BJ (cell line): ENCODE results near the gene SLC22A8. TPM values are rescaled to one million over a fixed set of nuclear protein-coding genes. Genes with fewer than 3 reads are reported as not detected.

Experiments
- CTCF ChIA-PET: fragments of 350-600 bp; formaldehyde crosslinking; extraction: SDS; loops from one replicate; lab custom pipeline; 2021; ENCODE audit warnings: antibody characterized with exemption, inconsistent platforms; lab: Yijun Ruan, JAX
- POLR2A ChIA-PET: fragments of 300-600 bp; sonication (Branson Sonifier 250); formaldehyde crosslinking; extraction: SDS; loops from one replicate; lab custom pipeline; 2021; ENCODE audit warnings: antibody characterized with exemption; lab: Charles Lee
- DNase-seq: peaks from one replicate; pipeline ENCODE4 v3.0.0-alpha.2; 2011; ENCODE audit warnings: low read depth
- H3K27me3 ChIP-seq: 2 replicates; pipeline ENCODE4 v1.6.0; 2011; ENCODE audit warnings: low read length; ENCODE audit not compliant: control insufficient read depth, insufficient read depth
- H3K36me3 ChIP-seq: 2 replicates; pipeline ENCODE4 v1.5.1; 2011; ENCODE audit warnings: low read length; ENCODE audit not compliant: control insufficient read depth, insufficient read depth
- H3K4me3 ChIP-seq: 2 replicates; pipeline ENCODE4 v1.5.1; 2011; ENCODE audit warnings: low read depth, mild to moderate bottlenecking, control low read depth, low read length
- CTCF ChIP-seq: IDR thresholded peaks from 2 replicates; pipeline ENCODE4 v1.5.1; 2011; ENCODE audit warnings: low read depth, mild to moderate bottlenecking, control low read depth, inconsistent platforms, low read length, moderate library complexity; ENCODE audit not compliant: insufficient read depth
- polyA plus RNA-seq: library from polyadenylated mRNA; depleted of rRNA; stranded (reverse); fragments of >200 nt; gene quantifications from 2 replicates; pipeline ENCODE4 v1.2.3, GENCODE V29; 2011

The SLC22A8 gene
- polyA plus RNA-seq, 1 experiment = not detected

DNA sequence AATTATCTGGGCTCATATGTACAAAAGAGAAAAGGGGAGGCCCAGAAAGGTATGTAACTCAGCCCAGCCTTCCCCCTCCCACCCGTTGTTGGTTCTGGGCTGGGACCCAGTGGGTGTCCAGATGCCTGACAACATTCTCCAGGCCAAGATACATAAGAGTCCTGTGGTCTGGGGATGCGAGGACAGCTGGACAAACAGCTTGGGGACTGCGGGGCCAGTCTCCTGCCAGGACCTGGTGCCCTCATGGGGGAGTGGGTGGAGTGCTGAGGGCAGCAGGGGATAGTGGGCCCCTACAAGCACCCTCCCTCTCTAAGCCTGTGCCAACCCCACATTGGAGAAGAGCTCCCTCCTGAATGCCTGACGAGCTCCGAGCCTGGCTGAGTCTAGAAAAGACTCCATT lies 27.4 kb downstream of the SLC22A8 start:
- Histone ChIP-seq H3K4me3 (no peak overlapping the region), H3K36me3 (no peaks in the 10 kb centered on the region), H3K27me3 (no peaks in the 10 kb centered on the region; the same call in 1 of the 2 replicates)
- DNase-seq = no peak
- CTCF ChIA-PET = interaction anchor here (2.0 kb wide), 1 partner anchor 35 kb away, joined by 6 read pairs; no protein-coding TSS in a partner anchor
- TF ChIP-seq CTCF = no peak
- POLR2A ChIA-PET = no interaction called here

DNA sequence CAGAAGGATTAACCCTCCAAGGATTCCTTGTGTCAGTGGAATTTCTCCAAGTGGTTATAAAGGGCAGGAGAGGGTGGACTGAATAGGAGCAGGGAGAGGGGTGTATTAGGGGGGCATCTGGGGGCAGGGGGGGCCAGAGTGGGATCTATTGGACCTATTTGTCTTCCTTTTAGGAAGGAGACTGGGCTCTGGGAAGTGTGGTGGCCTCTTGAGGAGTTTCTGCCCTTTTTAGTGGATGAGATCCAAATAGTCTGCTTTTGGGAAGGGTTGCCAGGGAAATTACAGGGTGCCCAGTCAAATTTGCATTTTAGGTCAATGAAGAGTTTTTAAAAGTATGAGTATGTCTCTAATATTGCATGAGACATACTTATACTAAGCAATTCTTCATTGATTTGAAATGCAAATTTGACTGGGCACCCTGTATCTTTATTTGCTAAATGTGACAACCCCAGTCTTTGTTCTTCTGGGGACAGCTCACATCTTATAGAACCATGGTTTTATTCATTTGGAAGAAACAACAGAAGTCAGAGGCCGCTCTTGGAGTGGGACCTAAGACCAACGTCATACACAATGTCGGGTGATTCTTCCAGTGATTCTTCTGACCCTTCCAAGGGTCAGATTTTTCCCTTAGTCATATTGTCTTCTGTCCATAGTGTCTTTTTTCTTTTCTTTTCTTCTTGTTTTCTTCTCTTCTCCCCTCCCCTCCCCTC lies 30.4 kb downstream of the SLC22A8 start:
- Histone ChIP-seq H3K4me3 (no peak overlapping the region), H3K27me3 (no peaks in the 10 kb centered on the region; the same call in 1 of the 2 replicates), H3K36me3 (no peaks in the 10 kb centered on the region)
- DNase-seq = no peak
- ChIA-PET POLR2A (no interaction called here), CTCF (no interaction called here)
- no peak for TF ChIP-seq CTCF

DNA sequence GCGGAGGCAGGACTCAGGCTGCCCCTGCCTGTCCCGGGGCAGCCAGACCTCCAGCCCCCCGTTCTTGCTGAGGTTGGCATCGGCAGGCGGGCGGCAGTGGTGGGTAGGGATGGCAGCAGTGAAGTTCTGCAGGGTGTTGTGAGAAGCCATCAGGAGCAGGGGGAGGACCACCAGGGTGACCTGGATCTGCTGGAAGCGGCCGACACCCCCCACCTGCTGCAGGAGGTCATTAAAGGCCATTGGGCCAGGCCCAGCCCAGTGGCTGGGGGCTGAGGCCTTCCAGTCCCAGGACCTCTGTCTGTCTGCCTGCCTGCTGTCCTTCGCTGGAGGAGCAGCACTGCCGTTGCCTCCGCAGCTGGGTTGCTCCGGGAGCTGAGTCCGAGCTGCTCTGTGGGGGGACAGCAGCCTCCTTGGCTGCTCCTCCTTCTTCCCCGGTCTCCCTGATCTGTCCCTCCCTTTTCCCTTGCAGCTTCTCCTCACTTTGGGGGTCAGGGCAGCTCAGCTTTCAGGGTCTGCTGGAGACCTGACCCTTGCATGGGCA lies 31.1 kb downstream of the SLC22A8 start, which contains the start of gene SLC22A6:
Gene SLC22A6, minus strand, starts transcription at position 517 of the 541 bp plus-strand sequence. Its CDS starts 277 bp downstream, at position 240.
- Histone ChIP-seq H3K36me3 (no peaks in the 10 kb centered on the region), H3K27me3 (no peaks in the 10 kb centered on the region; the same call in 1 of the 2 replicates), H3K4me3 (no peak within 1 kb of the TSS)
- ChIA-PET POLR2A (no interaction called here), CTCF (no interaction called here)
- DNase-seq = no peak
- no peak for TF ChIP-seq CTCF

DNA sequence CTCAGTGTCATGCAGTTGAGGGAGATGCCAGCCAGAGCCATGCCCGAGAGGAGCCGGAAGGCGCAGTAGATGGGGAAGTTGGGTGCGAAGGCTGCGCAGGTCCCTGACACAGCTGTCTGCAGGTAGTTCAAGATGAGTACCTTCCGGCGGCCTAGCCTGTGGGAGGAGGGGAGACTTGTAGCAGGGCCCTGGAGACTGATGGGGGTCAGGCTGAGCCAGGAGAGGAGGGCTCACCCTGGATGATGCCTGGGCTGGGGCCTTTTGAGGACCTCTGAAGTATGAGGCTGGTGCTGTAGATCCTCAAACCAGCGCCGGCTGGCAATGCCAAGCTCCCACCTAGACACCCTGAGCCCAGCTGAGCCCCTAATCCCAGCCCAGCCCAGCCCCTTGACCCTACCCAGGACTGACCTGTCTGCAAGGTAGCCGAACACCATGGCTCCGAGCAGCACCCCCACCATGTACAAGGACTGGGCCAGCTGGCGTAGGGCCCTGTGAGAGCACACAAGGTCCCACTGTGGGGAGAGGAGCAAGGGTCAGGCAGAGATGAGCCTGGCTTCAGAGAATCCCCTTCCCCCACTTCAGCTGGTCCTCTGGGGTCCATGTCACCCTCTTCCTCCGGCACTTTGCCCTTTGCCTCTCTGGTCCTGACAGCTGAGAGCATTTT lies 32.0 kb downstream of the SLC22A8 start:
- DNase-seq = no peak
- Histone ChIP-seq H3K27me3 (no peaks in the 10 kb centered on the region; the same call in 1 of the 2 replicates), H3K4me3 (no peak overlapping the region), H3K36me3 (no peaks in the 10 kb centered on the region)
- TF ChIP-seq CTCF = no peak
- POLR2A ChIA-PET = no interaction called here
- CTCF ChIA-PET = no interaction called here

- ChIA-PET POLR2A (no interaction called here), CTCF (interaction anchor here (1.0 kb wide), 1 partner anchor 67 kb away, joined by 3 read pairs; no protein-coding TSS in a partner anchor)
- Histone ChIP-seq H3K27me3 (no peaks in the 10 kb centered on the region), H3K36me3 (no peaks in the 10 kb centered on the region), H3K4me3 (no peak overlapping the region)
- DNase-seq = no peak
- TF ChIP-seq CTCF = no peak
These were observed 33.9 kb downstream of the SLC22A8 start for GRCh38 chr11:62981743-62982142.
